HK-2 (cell line): Measurements from ENCODE around the gene STK32C.
"Not testable (repeated sequence)": the region's sequence is repeated elsewhere in the genome, so short reads cannot be mapped to it uniquely, and the experiment has no call there.

Experiments used
- DNase-seq: peaks from one replicate; pipeline ENCODE4 v3.0.0-alpha.2; 2018; ENCODE audit not compliant: unreplicated experiment

The STK32C gene

GRCh38 chr10:132267916-132268315, 39.8 kb downstream of the STK32C start:
- not testable (repeated sequence) for DNase-seq

GRCh38 chr10:132266594-132267161, 41.1 kb downstream of the STK32C start:
- DNase-seq: no peak

- DNase-seq: no peak
Observed at GRCh38 chr10:132265890-132266496, 41.8 kb downstream of the STK32C start.

GRCh38 chr10:132264966-132265889, 42.5 kb downstream of the STK32C start:
- no peak for DNase-seq

- DNase-seq: no peak
Observed at GRCh38 chr10:132264306-132264950, 43.3 kb downstream of the STK32C start.

DNA sequence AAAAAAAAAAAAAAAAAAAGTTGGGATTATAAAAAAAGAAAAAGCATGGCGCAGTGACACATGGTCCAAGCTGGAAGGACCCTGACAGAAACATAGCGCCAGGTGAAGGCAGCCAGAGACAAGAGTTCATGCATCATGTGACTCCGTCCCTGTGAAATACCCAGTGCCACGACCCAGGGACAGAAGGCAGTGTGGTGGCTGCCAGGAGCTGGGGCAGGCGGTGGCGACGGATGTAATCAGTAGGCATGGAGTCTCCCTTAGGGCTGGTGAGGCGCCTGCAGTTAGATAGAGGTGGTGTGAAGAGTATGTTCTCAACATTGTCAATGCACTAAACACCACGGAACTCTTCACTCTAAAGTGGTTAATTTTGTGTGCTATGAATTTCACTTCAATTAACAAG, 43.9 kb downstream of the STK32C start:
- no peak for DNase-seq

DNA sequence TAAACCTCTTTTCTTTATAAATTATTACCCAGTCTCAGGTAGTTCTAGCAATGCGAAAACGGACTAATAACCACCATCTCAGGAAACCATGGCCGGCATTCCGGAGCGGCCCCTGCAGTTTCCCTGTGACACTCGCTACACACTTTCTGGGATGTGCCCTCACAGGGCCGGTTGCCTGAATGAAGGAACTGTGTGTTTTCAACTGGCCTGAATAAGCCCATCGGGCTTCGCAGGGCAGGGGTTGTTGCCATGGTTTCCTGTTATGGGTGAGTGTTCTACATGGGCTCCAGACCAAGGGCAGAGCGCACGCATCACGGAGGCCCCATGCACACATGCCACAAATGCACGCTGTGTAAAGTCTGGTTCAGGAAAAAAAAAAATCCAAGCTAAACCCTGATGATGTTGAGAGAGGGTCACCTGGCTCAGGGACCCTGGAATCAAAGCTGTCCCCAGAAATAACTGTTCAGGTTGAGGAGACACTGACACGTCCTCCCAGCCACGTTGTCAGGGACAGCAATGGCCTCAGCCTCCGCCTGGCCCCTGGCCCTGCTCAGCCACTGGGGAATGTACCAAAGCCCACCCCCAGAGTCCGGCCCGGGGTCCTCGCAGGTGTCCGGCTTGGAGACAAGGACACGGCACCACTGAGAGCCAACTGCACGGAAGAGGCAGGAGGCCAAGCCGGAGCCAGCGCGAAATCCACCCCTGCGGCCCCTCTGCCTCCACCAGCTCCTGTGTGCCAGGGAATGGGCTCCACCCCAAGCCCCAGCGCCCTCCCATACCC, 47.9 kb downstream of the STK32C start:
- no peak for DNase-seq

DNA sequence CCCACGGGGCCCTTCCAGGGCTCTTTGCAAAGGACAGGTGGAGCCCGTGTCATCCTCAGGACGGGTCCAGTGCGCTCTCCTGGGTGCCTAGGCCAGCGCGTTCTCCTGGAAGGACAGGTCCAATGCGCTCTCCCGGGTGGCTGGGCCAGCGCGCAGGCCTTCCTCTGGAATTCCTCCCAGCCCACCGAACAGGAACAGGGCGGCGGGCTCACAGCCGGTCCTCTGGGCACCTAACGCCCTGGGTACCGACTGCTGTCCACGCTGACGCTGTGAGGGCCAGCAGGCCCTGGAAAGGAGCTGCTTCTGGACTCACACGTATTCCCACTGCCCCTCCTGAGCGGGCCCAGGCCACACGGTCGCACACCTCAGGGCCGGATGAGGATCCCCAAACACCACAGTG, 49.3 kb downstream of the STK32C start:
- no peak for DNase-seq

DNA sequence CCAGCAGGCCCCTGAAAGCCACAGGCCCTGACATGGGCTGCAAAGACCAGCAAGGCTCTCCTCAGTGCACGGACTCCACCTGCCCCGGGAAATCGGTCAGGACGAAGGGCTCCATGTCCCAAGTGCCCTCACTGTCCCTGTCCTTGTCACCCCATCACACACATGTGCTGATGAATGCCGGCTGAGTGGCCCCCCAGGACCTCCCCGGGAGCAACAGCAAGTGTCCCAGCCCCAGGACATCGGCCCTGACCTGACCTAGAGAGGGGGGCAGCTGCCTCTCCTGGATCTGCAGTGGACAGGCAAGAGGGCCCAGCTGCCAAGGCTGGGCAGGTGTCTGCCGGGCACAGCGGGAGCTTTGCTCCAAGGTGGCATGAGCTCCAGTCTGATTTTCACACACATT, 49.8 kb downstream of the STK32C start:
- DNase-seq: no peak

GRCh38 chr10:132257271-132257670, 50.5 kb downstream of the STK32C start:
- peak; percentile 81 for DNase-seq

GRCh38 chr10:132256866-132257265, 50.9 kb downstream of the STK32C start:
- no peak for DNase-seq

DNA sequence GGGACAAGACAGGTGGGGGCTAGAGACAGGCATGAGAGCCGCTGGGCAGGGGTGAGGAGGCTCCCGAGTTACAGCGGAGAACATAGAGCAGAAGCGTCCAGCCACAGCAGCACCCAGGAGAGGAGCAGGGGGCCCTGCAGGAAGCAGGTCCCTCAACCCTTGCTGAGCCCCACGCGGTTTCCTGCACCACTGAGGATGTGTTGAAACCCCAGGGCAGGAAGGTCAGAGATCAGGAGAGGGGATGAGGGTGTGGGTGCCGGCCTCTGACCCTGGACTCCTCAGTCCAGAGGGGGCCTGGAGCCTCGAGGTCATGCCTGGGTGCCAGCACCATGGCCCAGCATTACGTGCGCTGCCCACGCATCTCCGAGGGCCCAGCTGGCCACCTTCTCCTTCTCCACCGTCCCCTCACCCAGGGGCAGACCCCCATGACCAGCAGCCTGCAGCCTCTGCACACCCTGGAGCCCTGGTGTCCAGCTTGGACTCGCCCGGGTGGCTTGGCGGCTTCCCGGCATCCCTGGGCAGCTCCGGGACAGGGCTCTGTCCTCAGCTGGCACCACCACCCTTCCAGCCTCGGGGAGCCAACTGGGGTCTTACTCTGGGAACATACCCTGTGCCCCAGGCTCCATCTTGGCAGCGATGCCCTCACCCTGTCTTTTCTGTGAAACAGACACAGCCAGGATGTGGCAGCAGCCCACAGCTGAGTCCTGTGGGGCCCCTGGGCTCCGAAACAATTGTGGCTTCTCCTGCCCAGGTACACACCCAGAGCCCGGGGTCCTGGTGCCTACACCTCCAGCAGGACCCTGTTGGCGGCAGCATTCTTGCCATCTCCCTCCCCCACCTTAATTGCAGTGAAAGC, 52.0 kb downstream of the STK32C start:
- DNase-seq: no peak

DNA sequence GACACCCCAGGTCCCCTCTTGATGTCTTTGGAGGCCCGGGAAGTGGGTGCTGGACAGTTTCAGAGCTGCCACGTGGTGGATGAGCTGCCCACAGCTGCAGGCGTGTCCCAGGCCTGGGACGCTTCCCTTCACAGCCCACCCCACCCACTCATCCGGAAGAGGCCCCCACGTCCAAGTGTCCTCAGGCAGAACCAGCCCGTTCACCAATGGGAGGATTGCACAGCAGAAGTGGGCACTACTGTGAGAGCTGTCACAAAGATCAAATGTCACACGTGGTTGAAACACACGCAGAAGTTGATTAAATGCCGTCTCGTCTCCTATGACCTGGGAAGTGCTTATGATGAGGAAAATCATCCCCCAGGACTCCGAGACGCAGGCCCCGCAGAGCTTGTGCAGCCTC, 52.9 kb downstream of the STK32C start:
- DNase-seq: no peak

DNA sequence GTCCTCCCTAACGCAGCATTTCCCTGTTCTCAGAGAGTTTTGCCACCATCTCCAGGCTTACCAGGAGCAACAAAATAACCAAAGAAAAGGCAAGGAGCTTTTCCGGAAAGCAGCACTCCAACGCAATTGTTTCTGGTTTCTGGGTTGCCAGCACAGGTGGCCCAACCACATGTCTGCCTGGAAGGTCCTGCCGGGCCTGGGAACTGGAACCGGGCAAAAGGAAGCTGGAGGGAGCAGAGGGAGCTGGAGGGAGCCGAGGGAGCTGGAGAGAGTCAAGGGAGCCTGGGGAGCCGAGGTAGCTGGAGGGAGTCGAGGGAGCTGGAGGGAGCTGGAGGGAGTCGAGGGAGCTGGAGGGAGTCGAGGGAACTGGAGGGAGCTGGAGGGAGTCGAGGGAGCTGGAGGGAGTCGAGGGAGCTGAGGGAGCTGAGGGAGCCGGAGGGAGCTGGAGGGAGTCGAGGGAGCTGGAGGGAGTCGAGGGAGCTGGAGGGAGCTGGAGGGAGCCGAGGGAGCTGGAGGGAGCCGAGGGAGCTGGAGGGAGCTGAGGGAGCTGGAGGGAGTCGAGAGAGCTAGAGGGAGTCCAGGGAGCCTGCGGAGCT, 54.6 kb downstream of the STK32C start:
- DNase-seq: no peak

GRCh38 chr10:132252412-132252811, 55.3 kb downstream of the STK32C start:
- no peak for DNase-seq

DNA sequence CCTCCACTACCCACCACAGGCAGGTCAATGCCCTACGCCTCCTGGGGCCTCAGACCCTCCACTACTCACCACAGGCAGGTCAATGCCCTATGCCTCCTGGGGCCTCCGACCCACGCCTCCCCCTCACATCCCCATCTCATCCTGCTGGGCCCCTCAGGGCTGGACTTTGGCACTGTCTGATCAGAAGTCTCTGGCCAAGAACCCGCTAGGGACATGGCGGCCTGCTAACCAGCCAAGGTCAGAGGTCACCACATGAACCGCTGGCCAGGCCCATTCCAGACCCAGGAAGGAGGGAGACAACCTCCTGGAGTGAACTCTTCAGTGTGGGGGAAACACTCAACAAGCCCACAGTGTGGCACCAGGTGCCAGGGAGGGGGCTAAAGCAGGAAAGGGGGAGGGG, 55.8 kb downstream of the STK32C start:
- no peak for DNase-seq

DNA sequence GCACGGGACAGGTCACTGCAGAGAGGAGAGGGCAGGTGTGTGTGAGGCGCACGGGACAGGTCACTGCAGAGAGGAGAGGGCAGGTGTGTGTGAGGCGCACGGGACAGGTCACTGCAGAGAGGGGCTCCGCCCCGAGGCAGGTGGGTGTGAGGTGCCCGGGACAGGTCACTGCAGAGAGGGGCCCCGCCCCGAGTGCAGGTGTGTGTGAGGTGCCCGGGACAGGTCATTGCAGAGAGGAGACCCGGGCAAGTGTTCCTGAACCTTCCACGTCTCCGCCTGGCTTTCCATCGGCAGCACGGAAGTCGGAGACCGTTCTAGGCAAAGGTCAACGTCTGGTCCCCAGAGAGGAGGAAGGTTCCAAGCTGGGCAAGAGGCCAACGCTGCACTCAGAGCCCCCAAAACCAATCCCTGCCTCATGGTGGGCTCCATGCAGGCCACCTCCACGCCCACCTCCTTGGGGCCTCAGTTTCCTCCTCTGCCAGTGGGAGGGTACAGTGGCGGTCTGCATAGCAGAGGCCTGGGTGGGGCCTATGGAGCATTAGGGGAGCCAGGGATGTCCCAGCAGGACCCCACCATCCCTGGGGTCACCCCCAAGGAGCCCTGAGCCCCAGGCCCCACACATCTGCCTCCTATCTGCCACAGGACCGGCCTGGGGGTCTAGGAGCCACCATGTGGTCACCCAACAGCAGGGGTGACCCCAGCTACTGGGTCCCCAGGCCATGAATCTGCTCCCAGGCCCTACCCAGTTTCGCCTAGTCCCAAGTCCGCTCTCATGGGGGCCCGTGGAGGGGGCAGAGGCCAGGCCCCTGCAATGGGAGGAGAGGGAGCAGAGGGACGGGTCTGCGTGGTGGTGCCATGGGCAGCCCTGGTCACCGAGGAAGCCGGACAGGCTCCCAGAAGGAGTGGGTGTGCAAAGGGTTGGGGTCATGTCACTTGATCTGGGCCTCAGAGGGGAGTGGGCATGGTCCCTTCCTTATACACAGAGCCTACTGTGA, 57.0 kb downstream of the STK32C start:
- no peak for DNase-seq

DNA sequence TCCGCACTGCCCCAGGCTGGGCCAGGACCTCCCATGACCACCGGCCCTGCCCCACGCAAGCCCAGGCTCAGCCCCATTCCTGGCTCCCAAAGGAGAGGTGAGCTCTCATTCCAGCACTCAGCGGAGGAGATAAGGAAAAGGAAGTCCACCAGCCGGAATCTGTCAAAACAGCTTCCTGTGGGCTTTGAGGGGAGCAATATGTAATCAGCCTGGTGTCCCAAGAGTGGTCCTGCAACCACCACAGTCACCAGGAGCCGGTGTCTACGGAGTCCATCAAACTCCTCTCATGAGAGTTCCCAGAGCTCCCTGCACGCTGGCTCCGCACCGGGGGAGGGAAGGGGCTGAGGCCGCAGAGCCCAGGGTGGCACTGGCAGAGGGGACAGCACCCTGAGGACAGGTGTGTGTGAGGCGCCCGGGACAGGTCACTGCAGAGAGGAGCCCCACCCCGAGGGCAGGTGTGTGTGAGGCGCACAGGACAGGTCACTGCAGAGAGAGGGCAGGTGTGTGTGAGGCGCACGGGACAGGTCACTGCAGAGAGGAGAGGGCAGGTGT, 57.9 kb downstream of the STK32C start:
- no peak for DNase-seq

DNA sequence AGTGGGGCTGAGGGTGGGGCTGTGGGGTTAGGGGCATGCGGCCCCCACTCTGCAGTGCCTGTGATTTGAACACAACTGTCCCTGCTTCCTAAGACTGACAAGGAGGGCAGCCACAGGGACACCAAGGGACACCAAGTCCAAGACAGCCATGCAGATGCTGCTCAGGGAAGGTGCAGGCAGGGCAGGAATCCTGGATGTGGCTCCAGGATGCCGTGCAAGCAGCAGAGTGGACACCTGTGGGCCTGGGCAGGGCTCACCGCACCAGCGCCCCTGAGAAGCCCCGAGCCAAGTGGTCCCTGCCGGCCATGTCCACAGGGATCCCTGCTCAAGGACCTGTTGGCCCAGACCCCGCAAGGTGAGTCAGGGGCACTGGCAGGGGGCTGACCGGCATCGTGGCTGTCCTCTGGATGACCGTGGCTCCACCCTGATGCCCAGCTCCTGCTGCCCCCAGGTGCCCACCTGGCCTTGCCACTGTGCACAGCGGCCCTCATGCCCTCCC, 58.5 kb downstream of the STK32C start:
- no peak for DNase-seq
